PC-9 (cell line): Measurements from ENCODE around the gene FLT4.
"Not testable (repeated sequence)": the region's sequence is repeated elsewhere in the genome, so short reads cannot be mapped to it uniquely, and the experiment has no call there.

Source experiments
- CTCF ChIP-seq: fragments of 200-600 bp; sonication (generic); conservative IDR thresholded peaks from 2 replicates; pipeline ENCODE4 v1.6.1; 2017; ENCODE audit warnings: mixed run types, antibody characterized with exemption, mild to moderate bottlenecking, moderate library complexity
- EZH2 ChIP-seq: fragments of 200-600 bp; sonication (generic); IDR thresholded peaks from 2 replicates; pipeline ENCODE4 v1.8.0; 2017; ENCODE audit warnings: antibody characterized with exemption, low read depth

GRCh38 chr5:180671958-180672524, 22.6 kb upstream of the FLT4 start:
- TF ChIP-seq CTCF, EZH2: not testable (repeated sequence)
